ENCODE measurements around the gene PKDREJ.

Gene PKDREJ

DNA sequence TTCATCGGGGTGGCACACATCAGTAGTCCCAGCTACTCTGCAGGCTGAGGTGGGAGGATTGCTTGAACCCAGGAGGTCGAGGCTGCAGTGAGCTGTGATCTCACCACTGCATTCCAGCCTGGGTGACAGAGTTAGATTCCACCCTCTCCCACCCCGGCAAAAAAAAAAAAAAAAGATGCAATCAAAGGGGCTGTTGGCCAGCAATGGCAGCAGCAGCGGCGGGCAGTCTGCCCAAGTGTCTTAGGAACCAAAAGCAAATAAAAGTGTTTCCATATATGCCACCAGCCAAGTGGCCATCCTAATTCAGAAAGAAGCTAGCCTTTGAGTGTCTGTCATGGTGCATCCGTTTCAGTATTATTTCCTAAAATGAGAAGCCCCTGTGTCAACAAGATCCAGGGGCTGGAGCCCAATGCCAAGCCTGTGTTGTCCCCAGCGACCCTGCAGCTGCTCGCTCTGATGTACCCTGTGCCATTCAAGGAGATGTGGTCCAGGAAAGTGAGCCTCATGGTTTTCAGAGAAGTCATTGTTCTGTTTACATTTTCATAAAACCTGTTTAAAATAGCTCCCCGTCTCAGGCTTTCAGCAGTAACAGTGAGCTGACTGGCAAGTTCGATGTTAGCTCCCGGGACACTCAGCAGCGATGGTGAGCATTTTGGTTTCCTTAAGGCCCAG is 25.6 kb downstream of the PKDREJ start:
- no peak for DNase-seq (ENCODE audit: low read depth, low spot score)

DNA sequence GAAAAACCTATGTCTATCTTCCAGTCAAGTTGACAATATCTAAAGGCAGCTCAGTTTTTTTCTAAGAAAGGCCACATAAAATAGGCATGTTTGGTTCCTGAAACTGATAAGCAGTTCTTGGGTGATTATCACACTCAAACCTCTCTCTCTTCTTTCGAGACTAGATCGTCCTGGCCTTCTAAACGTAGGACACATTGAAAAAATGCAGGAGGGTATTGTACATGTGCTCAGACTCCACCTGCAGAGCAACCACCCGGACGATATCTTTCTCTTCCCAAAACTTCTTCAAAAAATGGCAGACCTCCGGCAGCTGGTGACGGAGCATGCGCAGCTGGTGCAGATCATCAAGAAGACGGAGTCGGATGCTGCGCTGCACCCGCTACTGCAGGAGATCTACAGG is 28.2 kb downstream of the PKDREJ start:
- no peak for DNase-seq (ENCODE audit: low read depth, low spot score)

DNA sequence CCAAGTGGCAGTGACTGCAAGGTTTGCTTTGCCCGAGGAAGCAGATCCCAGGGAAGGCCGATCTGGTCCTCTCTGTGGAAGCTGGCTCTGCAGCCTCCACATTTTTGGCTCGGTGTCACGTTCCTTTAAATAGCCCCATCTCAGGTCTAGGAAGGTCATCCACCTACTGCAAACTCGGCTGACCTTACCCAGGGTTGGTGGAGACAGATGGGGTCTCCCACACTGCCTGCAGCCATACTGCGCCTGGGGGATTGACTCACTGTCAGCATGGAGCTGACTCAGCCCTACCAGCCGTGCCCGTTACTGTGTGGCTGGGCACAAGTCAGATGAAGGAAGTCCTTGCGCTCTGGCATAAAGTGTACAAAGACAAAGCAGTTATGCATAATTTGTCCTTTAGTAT is 29.9 kb downstream of the PKDREJ start:
- no peak for DNase-seq (ENCODE audit: low read depth, low spot score)

GRCh38 chr22:46230262-46230901 is 32.8 kb downstream of the PKDREJ start:
- no peak for DNase-seq (ENCODE audit: low read depth, low spot score)

- no peak for DNase-seq (ENCODE audit: low read depth, low spot score)
These were observed 33.4 kb downstream of the PKDREJ start for GRCh38 chr22:46229701-46230100.

DNA sequence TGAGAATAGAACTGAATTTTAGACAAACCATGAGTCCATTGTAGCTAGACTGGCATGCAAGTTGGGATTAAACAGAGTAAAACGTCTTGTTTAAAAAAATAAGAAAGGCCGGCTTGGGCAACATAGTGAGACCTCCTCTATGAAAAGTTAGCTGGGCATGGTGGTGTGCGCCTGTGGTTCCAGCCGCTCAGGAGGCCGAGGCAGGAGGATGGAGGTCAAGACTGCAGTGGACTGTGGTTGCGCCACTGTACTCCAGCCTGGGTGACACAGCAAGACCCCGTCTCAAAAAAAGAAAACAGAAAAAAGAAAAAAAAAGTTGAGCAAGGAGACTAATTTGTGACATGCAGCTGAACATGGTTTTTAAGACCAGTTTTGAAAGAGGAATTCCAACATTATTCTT is 36.6 kb downstream of the PKDREJ start:
- DNase-seq (ENCODE audit: low read depth, low spot score): no peak

- no peak for DNase-seq (ENCODE audit: low read depth, low spot score)
These were observed 37.5 kb downstream of the PKDREJ start for GRCh38 chr22:46225631-46226030.

GRCh38 chr22:46224898-46225290 is 38.2 kb downstream of the PKDREJ start:
- no peak for DNase-seq (ENCODE audit: low read depth, low spot score)

DNA sequence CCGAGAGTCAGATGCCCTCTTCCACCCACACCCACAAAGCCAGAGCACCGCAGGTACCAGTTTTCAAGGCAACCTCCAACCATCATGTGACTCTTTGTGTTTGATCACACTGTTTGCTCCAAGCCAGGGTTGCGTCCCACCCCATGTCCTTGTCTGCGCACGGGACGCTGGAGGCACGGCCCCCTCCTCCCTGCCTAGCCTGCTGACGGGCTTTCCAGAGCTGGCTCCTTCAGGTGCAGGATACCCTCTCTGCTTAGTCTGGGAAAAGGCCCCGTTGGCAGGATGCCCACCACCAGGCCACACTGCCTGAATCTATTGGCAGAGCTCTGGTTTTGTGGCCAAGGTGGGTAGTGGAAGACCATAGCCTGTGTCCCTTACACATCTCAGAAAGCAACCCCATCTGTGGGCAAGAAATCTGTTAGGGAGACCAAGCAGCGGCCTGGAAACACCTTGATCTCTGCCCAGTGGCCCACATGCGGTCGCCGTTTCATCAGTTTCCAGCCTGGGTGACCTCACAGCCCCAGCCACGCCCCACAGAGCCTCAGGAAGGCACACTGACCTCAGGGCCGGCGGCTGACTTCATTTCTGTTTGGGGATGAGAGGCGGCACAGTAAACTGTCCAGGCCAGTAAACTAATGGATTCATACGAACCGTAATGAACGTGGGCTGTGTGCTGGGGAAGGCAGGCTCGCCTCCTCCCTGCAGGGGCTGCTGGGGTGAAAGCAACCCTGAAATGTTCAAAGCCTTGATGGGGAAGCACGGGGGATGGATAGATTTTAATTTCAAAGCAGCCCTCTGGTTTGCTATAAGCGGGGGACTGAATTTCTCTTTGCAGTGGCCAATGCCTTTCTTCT is 38.9 kb downstream of the PKDREJ start:
- no peak for DNase-seq (ENCODE audit: low read depth, low spot score)

GRCh38 chr22:46220921-46221320 is 42.2 kb downstream of the PKDREJ start:
- DNase-seq (ENCODE audit: low read depth, low spot score): no peak

DNA sequence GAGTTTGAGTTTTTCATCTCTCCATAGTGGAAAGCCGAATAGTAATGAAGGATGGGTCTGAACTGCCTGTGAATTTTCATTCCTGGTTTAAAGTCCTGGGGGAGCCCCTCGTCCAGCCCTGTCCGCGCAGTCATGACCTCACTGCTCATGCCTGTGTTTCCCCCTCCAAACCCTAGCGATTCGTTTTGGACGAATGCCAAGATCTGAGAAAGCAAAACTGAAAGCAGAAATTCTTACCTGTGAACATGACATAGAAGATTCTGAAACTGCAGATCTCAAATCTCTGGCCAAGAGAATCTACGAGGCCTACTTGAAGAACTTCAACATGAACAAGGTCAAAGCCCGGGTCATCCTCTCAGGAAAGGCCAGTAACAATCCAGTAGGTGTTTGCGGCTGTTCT is 43.5 kb downstream of the PKDREJ start:
- DNase-seq (ENCODE audit: low read depth, low spot score): no peak

GRCh38 chr22:46214616-46215015 is 48.5 kb downstream of the PKDREJ start:
- no peak for DNase-seq (ENCODE audit: low read depth, low spot score)

DNA sequence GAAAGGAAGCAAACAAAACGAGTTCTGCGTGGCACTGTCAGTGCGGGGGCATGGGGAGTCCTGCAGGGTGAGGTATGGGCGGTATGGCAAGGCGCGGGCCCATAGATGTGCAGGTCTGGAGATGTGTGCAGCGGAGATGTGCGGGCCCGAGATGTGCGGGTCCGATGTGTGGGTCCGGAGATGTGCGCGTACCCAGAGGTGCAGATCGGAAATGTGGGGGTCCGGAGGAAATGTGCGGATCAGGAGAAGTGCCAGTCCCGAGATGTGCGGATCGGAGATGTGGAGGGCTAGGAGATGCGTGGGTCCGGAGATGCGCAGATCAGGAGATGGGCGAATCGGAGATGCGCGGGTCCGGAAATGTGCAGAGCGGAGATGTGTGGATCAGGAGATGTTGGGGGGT is 49.0 kb downstream of the PKDREJ start:
- DNase-seq (ENCODE audit: low read depth, low spot score): no peak

DNA sequence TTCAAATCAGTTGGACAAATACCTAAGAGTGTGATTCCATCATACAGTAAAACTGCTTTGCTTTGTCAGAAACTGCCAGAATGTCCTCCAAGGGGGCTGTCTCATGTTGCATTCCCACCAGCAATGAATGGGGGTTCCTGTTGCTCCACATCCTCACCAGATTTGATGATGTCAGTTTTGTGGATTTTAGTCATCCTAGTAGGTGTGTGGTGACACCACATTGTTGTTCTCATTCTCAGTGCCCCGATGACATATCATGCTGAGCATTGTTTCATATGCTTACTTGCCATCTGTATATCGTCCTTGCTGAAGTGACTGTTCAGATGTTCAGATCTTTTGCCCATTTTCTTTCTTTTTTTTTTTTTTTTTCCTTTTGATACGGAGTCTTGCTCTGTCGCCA is 50.1 kb downstream of the PKDREJ start:
- no peak for DNase-seq (ENCODE audit: low read depth, low spot score)

DNA sequence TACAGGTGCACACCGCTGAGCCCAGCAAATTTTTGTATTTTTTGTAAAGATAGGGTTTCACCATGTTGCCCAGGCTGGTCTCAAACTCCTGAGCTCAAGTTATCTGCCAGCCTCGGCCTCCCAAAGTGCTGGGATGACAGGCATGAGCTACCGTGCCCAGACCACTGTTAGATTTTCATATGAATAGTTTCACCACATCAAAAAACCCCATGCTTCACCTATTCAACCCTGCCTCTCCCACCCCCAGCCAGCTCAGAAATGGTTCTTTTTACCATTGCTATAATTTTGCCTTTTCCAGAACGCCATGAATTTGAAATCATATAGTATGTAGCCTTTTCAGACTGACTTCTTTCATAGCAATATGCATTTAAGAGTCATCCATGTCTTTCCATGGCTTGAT is 50.9 kb downstream of the PKDREJ start:
- no peak for DNase-seq (ENCODE audit: low read depth, low spot score)

GRCh38 chr22:46209262-46209661 is 53.9 kb downstream of the PKDREJ start:
- no peak for DNase-seq (ENCODE audit: low read depth, low spot score)
